Common myeloid progenitor, CD34-positive (primary cell): ENCODE data around the gene RCSD1.

Experiments
- CTCF ChIA-PET: fragments of 350-600 bp; sonication (Branson Sonifier 250); formaldehyde crosslinking; loops from one replicate; lab custom pipeline; 2021; ENCODE audit warnings: antibody characterized with exemption; lab: Charles Lee
- POLR2A ChIA-PET: fragments of 350-600 bp; sonication (Branson Sonifier 250); formaldehyde crosslinking; loops from one replicate; lab custom pipeline; 2021; ENCODE audit warnings: antibody characterized with exemption; lab: Charles Lee
- DNase-seq, 3 donors: peaks; one replicate each; pipeline versions ENCODE4 v3.0.0 to v3.0.0-alpha.2; 2013
- H3K27ac ChIP-seq, 2 experiments: 1 replicate in 1 of 2; 2 replicates in 1 of 2; pipeline ENCODE4 v1.7.0; 2013; ENCODE audit warnings: inconsistent platforms in 2 of 2, low read length in 2 of 2, mild to moderate bottlenecking in 2 of 2, low read depth in 1 of 2, moderate library complexity in 1 of 2; ENCODE audit not compliant: severe bottlenecking in 2 of 2, insufficient read depth in 1 of 2, poor library complexity in 1 of 2
- H3K27me3 ChIP-seq, 5 experiments: replicated peaks in 2 of 5; 1 replicate in 3 of 5; 2 replicates in 2 of 5; pipeline versions ENCODE4 v1.6.1 to v1.7.0; 2013; ENCODE audit warnings: low read length in 4 of 5, mild to moderate bottlenecking in 2 of 5, moderate library complexity in 2 of 5, inconsistent platforms in 1 of 5; ENCODE audit not compliant: insufficient read depth in 5 of 5, control insufficient read depth in 4 of 5
- H3K36me3 ChIP-seq, 4 experiments: 1 replicate in 2 of 4; 2 replicates in 2 of 4; pipeline versions ENCODE4 v1.6.1 to v1.7.0; 2013; ENCODE audit warnings: low read length in 3 of 4, control low read depth in 1 of 4, mild to moderate bottlenecking in 1 of 4; ENCODE audit not compliant: control insufficient read depth in 4 of 4, insufficient read depth in 4 of 4
- H3K4me1 ChIP-seq, 4 experiments: 1 replicate in 3 of 4; 2 replicates in 1 of 4; pipeline versions ENCODE4 v1.6.1 to v1.7.1; 2013; ENCODE audit warnings: low read length in 3 of 4, mild to moderate bottlenecking in 3 of 4, control low read depth in 1 of 4, inconsistent platforms in 1 of 4, moderate library complexity in 1 of 4; ENCODE audit not compliant: control insufficient read depth in 4 of 4, insufficient read depth in 4 of 4; ENCODE audit errors: control extremely low read depth in 1 of 4
- H3K4me3 ChIP-seq, 7 experiments: 1 replicate in 4 of 7; 2 replicates in 3 of 7; pipeline versions ENCODE4 v1.5.1 to v1.7.0; 2013; ENCODE audit warnings: mild to moderate bottlenecking in 7 of 7, low read length in 6 of 7, moderate library complexity in 6 of 7, inconsistent platforms in 2 of 7, low read depth in 2 of 7, control low read depth in 1 of 7; ENCODE audit not compliant: insufficient read depth in 4 of 7, control insufficient read depth in 1 of 7; ENCODE audit errors: extremely low read depth in 1 of 7
- H3K9me3 ChIP-seq, 5 experiments: 1 replicate in 4 of 5; 2 replicates in 1 of 5; pipeline versions ENCODE4 v1.6.1 to v1.7.1; 2013; ENCODE audit warnings: low read length in 4 of 5, mild to moderate bottlenecking in 2 of 5, inconsistent platforms in 1 of 5, low read depth in 1 of 5, moderate library complexity in 1 of 5; ENCODE audit not compliant: control insufficient read depth in 4 of 5, insufficient read depth in 2 of 5; ENCODE audit errors: control extremely low read depth in 1 of 5
- WGBS: methylation state at CpG from one replicate; pipeline ENCODE4 v1.1.5; 2013; ENCODE audit not compliant: insufficient coverage; 5-methylcytosine and 5-hydroxymethylcytosine counted together

The RCSD1 gene

DNA sequence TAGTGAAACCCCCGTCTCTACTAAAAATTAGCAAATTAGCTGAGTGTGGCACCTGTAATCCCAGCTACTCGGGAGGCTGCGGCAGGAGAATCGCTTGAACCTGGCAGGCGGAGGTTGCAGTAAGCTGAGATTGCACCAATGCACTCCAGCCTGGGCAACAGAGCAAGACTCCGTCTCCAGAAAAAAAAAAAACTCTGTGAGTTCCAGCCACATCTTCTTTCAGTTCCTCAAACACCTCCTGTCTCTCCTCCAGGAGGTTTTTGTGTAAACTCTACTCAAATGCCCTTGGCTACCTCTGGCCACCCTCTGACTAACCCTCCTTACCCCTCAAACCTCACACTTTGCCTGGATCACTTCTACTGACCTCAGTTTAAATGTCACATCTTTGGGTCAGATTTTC lies 38.1 kb downstream of the RCSD1 start:
- CTCF ChIA-PET: interaction anchor here (0.8 to 4.1 kb wide), 5 partner anchors 9 to 19 kb away, joined by 3 to 18 read pairs (median 4); no protein-coding TSS in a partner anchor
- 96% methylated on average over 6 of the region's 6 CpGs for WGBS

DNA sequence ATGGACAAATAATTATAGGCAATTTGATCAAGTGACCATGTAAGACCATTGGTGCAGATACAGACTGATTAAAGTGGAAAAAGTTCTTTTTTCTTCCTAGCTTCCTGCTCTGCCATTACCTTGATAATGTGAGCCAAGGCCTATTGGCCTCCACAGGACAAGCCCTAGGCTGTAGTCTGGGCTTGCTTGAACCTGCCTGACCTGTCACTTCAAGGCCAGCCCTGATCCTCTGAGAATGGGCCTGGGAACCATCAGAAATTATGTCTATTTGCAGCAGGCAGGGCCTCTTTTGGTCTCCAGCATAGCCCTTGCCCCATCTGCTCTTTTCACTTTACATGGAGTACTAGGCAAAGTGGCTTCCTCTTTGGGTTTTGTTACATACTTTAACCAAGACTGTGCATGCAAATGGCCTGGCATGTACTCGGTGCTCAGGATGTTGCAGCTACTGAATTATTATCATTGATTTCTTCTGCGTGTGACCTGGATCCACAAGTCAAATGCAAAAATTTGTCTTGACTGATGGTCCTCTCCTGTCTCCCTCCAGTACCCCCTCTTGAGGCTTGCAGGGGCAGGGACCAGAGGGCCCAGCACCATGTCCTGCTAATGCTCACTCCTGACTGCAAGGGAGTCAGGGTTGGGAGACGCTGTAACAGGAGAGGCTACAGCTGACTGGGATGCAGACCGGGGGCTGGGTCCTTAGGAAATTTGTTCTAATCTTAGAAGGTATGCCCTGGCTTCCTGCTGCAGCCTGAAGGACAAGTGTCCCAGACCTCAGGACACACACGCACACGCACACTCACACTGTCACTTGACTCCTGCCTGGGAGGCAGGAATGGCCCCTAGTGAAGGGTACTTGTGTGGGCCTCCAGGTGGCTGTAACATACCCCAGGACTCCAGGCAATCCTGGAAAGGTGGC lies 39.4 kb downstream of the RCSD1 start:
- Histone ChIP-seq H3K4me1 (peaks cover 0 to 6% (median 2%) of the 10 kb centered on the region in 4 experiments), H3K27me3 (no peaks in the 10 kb centered on the region), H3K4me3 (no peak overlapping the region), H3K9me3 (no peaks in the 10 kb centered on the region), H3K27ac (no peak overlapping the region), H3K36me3 (peaks cover 12 to 72% (median 42%) of the 10 kb centered on the region in 4 experiments)
- ChIA-PET CTCF (interaction anchor here (1.2 to 4.1 kb wide), 3 partner anchors 14 to 21 kb away, joined by 4 to 18 read pairs (median 5); no protein-coding TSS in a partner anchor), POLR2A (no interaction called here)
- WGBS: 75% methylated on average over 3 of the region's 6 CpGs
- no peak for DNase-seq

More for the DNA sequence above, 38.1 kb downstream of the RCSD1 start:
- H3K36me3 ChIP-seq: peaks cover 4 to 72% (median 40%) of the 10 kb centered on the region in 4 experiments
- no peaks in the 10 kb centered on the region for H3K9me3 ChIP-seq
- peaks cover 0 to 6% (median 2%) of the 10 kb centered on the region in 4 experiments for H3K4me1 ChIP-seq
- POLR2A ChIA-PET: no interaction called here
- H3K27ac ChIP-seq: no peak overlapping the region
- no peaks in the 10 kb centered on the region for H3K27me3 ChIP-seq
- H3K4me3 ChIP-seq: no peak overlapping the region
- no peak for DNase-seq

DNA sequence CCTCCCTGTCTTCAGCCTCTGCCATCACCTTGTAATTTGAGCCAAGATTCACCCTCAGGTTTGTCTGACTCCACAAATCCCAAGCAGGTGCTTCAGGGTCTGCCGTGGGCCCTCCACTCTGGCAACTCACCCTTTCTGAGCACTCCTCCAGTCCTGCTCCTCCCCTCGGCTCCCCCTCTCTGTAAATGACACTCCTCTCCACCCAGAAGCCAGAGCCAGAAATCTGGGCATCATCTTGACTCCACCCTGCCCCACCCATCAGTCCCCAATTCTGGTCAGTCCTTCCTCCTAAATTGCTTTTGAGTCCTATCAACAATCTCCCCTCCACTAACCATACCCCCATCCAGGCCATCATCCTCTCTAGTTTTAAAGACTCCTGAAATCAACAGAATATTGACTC lies 40.5 kb downstream of the RCSD1 start:
- peaks cover 0 to 6% (median 2%) of the 10 kb centered on the region in 4 experiments for H3K4me1 ChIP-seq
- no peak overlapping the region for H3K4me3 ChIP-seq
- WGBS: 92% methylated on average over 2 of the region's 2 CpGs
- H3K36me3 ChIP-seq: peaks cover 8 to 70% (median 40%) of the 10 kb centered on the region in 4 experiments
- no peak overlapping the region for H3K27ac ChIP-seq
- CTCF ChIA-PET: interaction anchor here (2.0 to 4.1 kb wide), 2 partner anchors 17 to 20 kb away, joined by 4 to 18 read pairs; no protein-coding TSS in a partner anchor
- no peaks in the 10 kb centered on the region for H3K27me3 ChIP-seq
- POLR2A ChIA-PET: no interaction called here
- DNase-seq: no peak
- no peaks in the 10 kb centered on the region for H3K9me3 ChIP-seq

DNA sequence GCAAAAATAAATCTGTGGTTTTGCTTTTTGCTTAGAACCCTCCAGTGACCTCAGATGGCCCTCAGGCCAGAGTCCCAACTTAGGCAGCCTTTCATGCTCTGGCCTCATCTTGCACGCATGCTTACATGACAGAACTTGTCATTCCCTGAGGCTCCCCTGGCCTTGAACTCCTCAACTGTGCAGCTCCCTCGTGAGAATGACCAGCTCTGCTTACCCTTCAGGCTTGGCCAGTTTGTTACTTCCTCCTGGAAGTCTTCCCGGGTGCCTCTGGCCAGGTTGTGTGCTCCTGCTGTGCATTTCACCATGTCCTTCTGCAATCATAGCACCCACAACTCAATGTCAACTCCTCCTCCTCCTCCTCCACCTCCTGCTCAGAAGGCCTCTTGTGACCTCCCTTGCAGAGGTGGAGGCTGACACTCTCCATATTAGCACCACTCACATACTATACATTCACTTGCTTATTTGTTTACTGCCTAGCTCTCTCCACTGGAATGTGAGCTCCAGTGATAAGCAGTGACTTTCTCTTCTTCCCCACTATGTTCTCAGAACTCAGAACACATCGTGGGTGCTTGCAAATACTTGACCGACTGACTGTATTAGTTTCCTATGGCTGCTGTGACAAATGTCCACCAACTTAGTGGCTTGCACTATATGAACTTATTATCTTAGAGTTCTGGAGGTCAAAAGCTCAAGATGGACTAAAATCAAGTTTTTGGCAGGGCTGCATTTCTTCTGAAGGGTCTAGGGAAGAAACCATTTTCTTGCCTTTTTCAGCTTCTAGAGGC lies 41.9 kb downstream of the RCSD1 start:
- H3K4me3 ChIP-seq: no peak overlapping the region
- peaks cover 17 to 74% (median 47%) of the 10 kb centered on the region in 4 experiments for H3K36me3 ChIP-seq
- 98% methylated on average over 4 of the region's 5 CpGs for WGBS
- H3K27me3 ChIP-seq: no peaks in the 10 kb centered on the region
- H3K4me1 ChIP-seq: peaks cover 0 to 16% (median 5%) of the 10 kb centered on the region in 4 experiments
- no peaks in the 10 kb centered on the region for H3K9me3 ChIP-seq
- DNase-seq: no peak
- ChIA-PET POLR2A (no interaction called here), CTCF (interaction anchor here (0.9 to 2.0 kb wide), 4 partner anchors 12 to 72 kb away, joined by 4 to 9 read pairs (median 4); no protein-coding TSS in a partner anchor)
- H3K27ac ChIP-seq: no peak overlapping the region

DNA sequence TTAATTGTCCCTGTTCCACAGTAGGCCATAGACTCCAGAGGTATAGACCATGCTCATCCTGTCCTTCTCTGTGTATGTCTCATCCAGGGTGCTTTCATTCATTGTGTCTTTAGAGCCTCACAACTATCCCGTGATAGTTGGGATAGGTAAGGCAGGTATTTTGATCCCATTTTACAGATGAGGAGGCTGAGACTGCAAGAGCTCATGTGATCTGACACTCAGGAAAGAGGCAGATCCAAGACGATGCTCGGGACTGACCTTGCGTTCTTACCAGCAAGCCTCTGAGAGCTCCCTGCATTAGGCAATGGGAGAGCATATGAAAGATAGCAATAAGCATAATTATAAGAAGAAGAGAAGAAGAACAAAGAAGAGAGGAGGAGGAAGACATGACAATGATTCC lies 42.8 kb downstream of the RCSD1 start:
- peaks cover 0 to 20% (median 6%) of the 10 kb centered on the region in 4 experiments for H3K4me1 ChIP-seq
- 75% methylated on average over 4 of the region's 4 CpGs for WGBS
- POLR2A ChIA-PET: no interaction called here

DNA sequence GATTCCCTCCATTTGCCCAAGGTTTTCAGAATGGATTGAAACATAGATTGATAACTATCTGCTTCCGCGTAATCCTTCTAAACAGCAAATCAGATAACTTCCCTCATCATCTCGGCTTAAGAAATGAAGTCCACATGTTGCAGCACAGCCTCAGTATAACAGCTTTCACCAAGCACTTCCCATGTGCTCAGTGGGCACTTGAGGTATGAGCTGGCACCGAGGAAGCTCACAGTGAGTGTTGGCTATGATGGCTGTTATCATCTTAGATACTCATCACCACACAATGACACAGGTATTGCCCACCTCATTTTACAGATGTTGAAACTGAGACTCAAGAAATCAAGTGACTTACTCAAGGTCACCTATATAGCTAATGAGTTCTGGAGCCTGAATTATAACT lies 43.2 kb downstream of the RCSD1 start:
- H3K27ac ChIP-seq: no peak overlapping the region
- 87% methylated on average over 4 of the region's 4 CpGs for WGBS
- DNase-seq: no peak
- CTCF ChIA-PET: interaction anchor here (1.1 to 4.0 kb wide), 9 partner anchors 10 to 73 kb away, joined by 3 to 30 read pairs (median 4); no protein-coding TSS in a partner anchor
- peaks cover under 1 to 20% (median 6%) of the 10 kb centered on the region in 4 experiments for H3K4me1 ChIP-seq
- peaks cover 18 to 76% (median 48%) of the 10 kb centered on the region in 4 experiments for H3K36me3 ChIP-seq
- H3K9me3 ChIP-seq: no peaks in the 10 kb centered on the region
- H3K27me3 ChIP-seq: no peaks in the 10 kb centered on the region
- POLR2A ChIA-PET: no interaction called here
- H3K4me3 ChIP-seq: no peak overlapping the region

More for the DNA sequence above, 42.8 kb downstream of the RCSD1 start:
- CTCF ChIA-PET: interaction anchor here (0.9 to 4.0 kb wide), 8 partner anchors 9 to 40 kb away, joined by 3 to 30 read pairs (median 4); no protein-coding TSS in a partner anchor
- DNase-seq: no peak
- H3K4me3 ChIP-seq: no peak overlapping the region
- no peak overlapping the region for H3K27ac ChIP-seq
- H3K9me3 ChIP-seq: no peaks in the 10 kb centered on the region
- peaks cover 18 to 75% (median 47%) of the 10 kb centered on the region in 4 experiments for H3K36me3 ChIP-seq
- H3K27me3 ChIP-seq: no peaks in the 10 kb centered on the region
